ENCODE data around the gene CASP6.

DNA sequence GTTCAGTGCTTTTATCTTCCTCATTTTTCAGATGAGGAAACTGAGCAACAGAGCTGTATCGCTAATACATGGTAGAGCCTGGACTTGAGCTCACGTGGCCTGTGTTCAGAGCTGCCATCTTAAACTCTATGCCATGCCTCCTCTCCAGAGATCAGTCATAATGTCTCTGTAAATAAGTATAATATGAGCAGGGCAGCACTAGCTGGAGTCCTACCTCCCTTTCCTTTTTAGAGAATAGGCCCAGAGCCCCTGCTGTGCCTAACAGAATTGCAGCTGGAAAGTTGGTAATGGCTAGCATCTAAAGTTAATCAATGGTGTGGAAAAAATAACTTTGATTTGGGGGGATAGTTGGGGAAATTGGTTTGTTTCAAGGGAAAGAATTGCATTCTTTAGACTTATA, 20.4 kb downstream of the CASP6 start:
- TF ChIP-seq, protein P1, sequence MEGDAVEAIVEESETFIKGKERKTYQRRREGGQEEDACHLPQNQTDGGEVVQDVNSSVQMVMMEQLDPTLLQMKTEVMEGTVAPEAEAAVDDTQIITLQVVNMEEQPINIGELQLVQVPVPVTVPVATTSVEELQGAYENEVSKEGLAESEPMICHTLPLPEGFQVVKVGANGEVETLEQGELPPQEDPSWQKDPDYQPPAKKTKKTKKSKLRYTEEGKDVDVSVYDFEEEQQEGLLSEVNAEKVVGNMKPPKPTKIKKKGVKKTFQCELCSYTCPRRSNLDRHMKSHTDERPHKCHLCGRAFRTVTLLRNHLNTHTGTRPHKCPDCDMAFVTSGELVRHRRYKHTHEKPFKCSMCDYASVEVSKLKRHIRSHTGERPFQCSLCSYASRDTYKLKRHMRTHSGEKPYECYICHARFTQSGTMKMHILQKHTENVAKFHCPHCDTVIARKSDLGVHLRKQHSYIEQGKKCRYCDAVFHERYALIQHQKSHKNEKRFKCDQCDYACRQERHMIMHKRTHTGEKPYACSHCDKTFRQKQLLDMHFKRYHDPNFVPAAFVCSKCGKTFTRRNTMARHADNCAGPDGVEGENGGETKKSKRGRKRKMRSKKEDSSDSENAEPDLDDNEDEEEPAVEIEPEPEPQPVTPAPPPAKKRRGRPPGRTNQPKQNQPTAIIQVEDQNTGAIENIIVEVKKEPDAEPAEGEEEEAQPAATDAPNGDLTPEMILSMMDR (IDR thresholded peaks at IDR 0.05; ENCODE audit: insufficient read depth, low read depth, low read length) = no peak
- no peak for TF ChIP-seq EZH2 (IDR thresholded peaks at IDR 0.05; ENCODE audit: insufficient read depth, low read length)

Data from astrocyte (in vitro differentiated cells and primary cell).